GM12801 (cell line): ENCODE results near the gene ACOT8.

ENCODE experiments used
- CTCF ChIP-seq: IDR thresholded peaks from one replicate; pipeline ENCODE4 v1.5.1; 2011; ENCODE audit warnings: control low read depth; ENCODE audit not compliant: insufficient read length; ENCODE audit errors: extremely low read depth

ACOT8 gene

GRCh38 chr20:45857114-45857881 is at the start of gene ACOT8, which contains the start of gene ZSWIM3:
ACOT8 (minus strand) TSS chr20:45857392; CDS start chr20:45857315, 77 bp downstream.
ZSWIM3 (plus strand) TSS chr20:45857614; CDS start chr20:45857826, 212 bp downstream.
- TF ChIP-seq CTCF: no peak

GRCh38 chr20:45905505-45906079 is 48.4 kb upstream of the ACOT8 start:
- TF ChIP-seq CTCF: no peak

- no peak for TF ChIP-seq CTCF
Observed at GRCh38 chr20:45904583-45905504, 47.7 kb upstream of the ACOT8 start.

GRCh38 chr20:45902199-45902701 is 45.1 kb upstream of the ACOT8 start:
- TF ChIP-seq CTCF: no peak

GRCh38 chr20:45899046-45899835 is 42.0 kb upstream of the ACOT8 start:
- TF ChIP-seq CTCF: no peak

GRCh38 chr20:45898285-45898684 is 41.1 kb upstream of the ACOT8 start:
- no peak for TF ChIP-seq CTCF
